Endothelial cell of umbilical vein (primary cell): ENCODE measurements around the gene AWAT2. TPM values are rescaled to one million over a fixed set of nuclear protein-coding genes. Genes with fewer than 3 reads are reported as not detected.

Experiments used
- BruUV-seq: library from RNA; stranded (reverse); fragments of 400-500 nt; replicated peaks from 2 replicates; lab custom pipeline; 2021; lab: Mats Ljungman, UMichigan
- CTCF ChIA-PET: fragments of 300-600, 350-600 bp; sonication (Branson Sonifier 250); formaldehyde crosslinking; loops from one replicate; lab custom pipeline; 2021; ENCODE audit warnings: antibody characterized with exemption, inconsistent platforms; lab: Charles Lee
- POLR2A ChIA-PET: fragments of 300-600, 350-600 bp; sonication (Branson Sonifier 250); formaldehyde crosslinking; loops from one replicate; lab custom pipeline; 2021; ENCODE audit warnings: antibody characterized with exemption, inconsistent platforms; lab: Charles Lee
- DNase-seq: peaks from one replicate; pipeline ENCODE4 v3.0.0-alpha.2; 2011; ENCODE audit warnings: low read depth, low spot score
- FAIRE-seq: peaks from 2 replicates; lab custom pipeline; 2011; peaks lifted over from hg19 to GRCh38; lab: Jason Lieb, UNC
- H2AFZ ChIP-seq: 2 replicates; pipeline ENCODE4 v1.6.0; 2012; ENCODE audit warnings: low read depth, low read length, control low read depth, inconsistent platforms
- H3K27ac ChIP-seq: 2 replicates; pipeline ENCODE4 v1.5.1; 2011; ENCODE audit warnings: low read depth, mild to moderate bottlenecking, control low read depth, low read length, moderate library complexity; ENCODE audit not compliant: insufficient read depth
- H3K27me3 ChIP-seq, 2 experiments: 2 replicates each; pipeline versions ENCODE4 v1.6.0 to v1.6.1; 2011; ENCODE audit warnings: low read length in 2 of 2, mixed read lengths in 1 of 2; ENCODE audit not compliant: control insufficient read depth in 2 of 2, insufficient read depth in 2 of 2
- H3K36me3 ChIP-seq, 2 experiments: 2 replicates in 1 of 2; 3 replicates in 1 of 2; pipeline ENCODE4 v1.5.1; 2011; ENCODE audit warnings: low read length in 2 of 2, mild to moderate bottlenecking in 1 of 2, moderate library complexity in 1 of 2; ENCODE audit not compliant: control insufficient read depth in 2 of 2, insufficient read depth in 2 of 2; ENCODE audit errors: extremely low read depth in 1 of 2
- H3K4me1 ChIP-seq: 3 replicates; pipeline ENCODE4 v1.5.1; 2011; ENCODE audit warnings: mild to moderate bottlenecking, low read length; ENCODE audit not compliant: control insufficient read depth, insufficient read depth; ENCODE audit errors: extremely low read depth
- H3K4me2 ChIP-seq: 2 replicates; pipeline ENCODE4 v1.6.1; 2011; ENCODE audit warnings: low read length, control low read depth, mixed read lengths; ENCODE audit not compliant: insufficient read depth
- H3K4me3 ChIP-seq, 3 experiments: fragments of 200-600 bp in 1 of 3; sonication (generic), shearing (Covaris generic) in 1 of 3; replicated peaks in 1 of 3; 2 replicates each; pipeline ENCODE4 v1.5.1; 2011 to 2016; ENCODE audit warnings: control low read depth in 3 of 3, low read length in 3 of 3, mild to moderate bottlenecking in 2 of 3, inconsistent platforms in 1 of 3, low read depth in 1 of 3, moderate library complexity in 1 of 3; ENCODE audit not compliant: insufficient read depth in 1 of 3
- H3K79me2 ChIP-seq: 2 replicates; pipeline ENCODE4 v1.6.0; 2012; ENCODE audit warnings: low read length, inconsistent platforms; ENCODE audit not compliant: control insufficient read depth, insufficient read depth
- H3K9ac ChIP-seq: replicated peaks from 2 replicates; pipeline ENCODE3; 2011; ENCODE audit warnings: low read length, control low read depth; ENCODE audit not compliant: insufficient read depth; ENCODE audit errors: extremely low read depth
- H3K9me1 ChIP-seq: replicated peaks from 3 replicates; pipeline ENCODE4 v1.6.0; 2011; ENCODE audit warnings: mild to moderate bottlenecking, low read length; ENCODE audit not compliant: control insufficient read depth, insufficient read depth; ENCODE audit errors: extremely low read depth
- H3K9me3 ChIP-seq: replicated peaks from 2 replicates; pipeline ENCODE4 v1.5.1; 2012; ENCODE audit warnings: low read length, inconsistent platforms; ENCODE audit not compliant: control insufficient read depth, insufficient read depth
- H4K20me1 ChIP-seq: replicated peaks from 2 replicates; pipeline ENCODE3; 2011; ENCODE audit warnings: mild to moderate bottlenecking, low read length; ENCODE audit not compliant: control insufficient read depth, insufficient read depth; ENCODE audit errors: extremely low read depth
- EZH2 ChIP-seq: IDR thresholded peaks from 2 replicates; pipeline ENCODE4 v1.6.1; 2012; ENCODE audit warnings: borderline replicate concordance, low read depth, mild to moderate bottlenecking, moderate library complexity, low read length, inconsistent platforms; ENCODE audit not compliant: severe bottlenecking
- GATA2 ChIP-seq: IDR thresholded peaks from 2 replicates; pipeline ENCODE4 v1.7.0; 2011; ENCODE audit warnings: low read depth, mild to moderate bottlenecking, moderate library complexity, mixed read lengths, low read length; ENCODE audit not compliant: insufficient read length, insufficient read depth
- JUN ChIP-seq: IDR thresholded peaks from 2 replicates; pipeline ENCODE4 v1.6.1; 2011; ENCODE audit warnings: borderline replicate concordance, low read depth; ENCODE audit not compliant: insufficient read length, insufficient read depth
- POLR2A ChIP-seq: IDR thresholded peaks from 2 replicates; pipeline ENCODE4 v1.6.1; 2012; ENCODE audit warnings: low read depth, mild to moderate bottlenecking, control low read depth, low read length
- POLR2AphosphoS5 ChIP-seq: IDR thresholded peaks from 2 replicates; pipeline ENCODE4 v1.6.1; 2012; ENCODE audit warnings: low read depth, mild to moderate bottlenecking, control low read depth, low read length, moderate library complexity; ENCODE audit not compliant: insufficient read depth
- dilution Hi-C: fragments of 300-500 bp; cut with MboI; formaldehyde crosslinking; loops from one replicate; pipeline ENCODE4 v1.15.0; 2019; ENCODE audit warnings: low sequenced_read_pairs; ENCODE audit not compliant: extremely low pct_ligation_motif_present
- intact Hi-C: fragments of 100-400 bp; cut with micrococcal nuclease; formaldehyde crosslinking; loops from one replicate; pipeline ENCODE4 v1.10.0; 2022
- polyA plus RNA-seq, 4 experiments: library from polyadenylated mRNA; depleted of rRNA in 3 of 4; stranded (reverse) in 3 of 4; unstranded in 1 of 4; fragments of >200 nt; gene quantifications; 2 replicates each; pipeline versions ENCODE4 v1.2.1 to v1.2.3, GENCODE V29; 2011 to 2012; ENCODE audit warnings: missing spikeins in 1 of 4
- total RNA-seq: library from RNA; stranded (reverse); gene quantifications from 2 replicates; pipeline ENCODE4 v1.2.3, GENCODE V29; 2021
- TF ChIP-seq, protein P1 (sequence below): IDR thresholded peaks from 2 replicates; pipeline ENCODE4 v1.6.1; 2011; ENCODE audit not compliant: insufficient read depth, insufficient read length
- TF ChIP-seq, protein P2 (sequence below), 2 donors: IDR thresholded peaks; 1 replicate in 1 of 2; 2 replicates in 1 of 2; pipeline ENCODE4 v1.5.1; 2011; ENCODE audit warnings: low read length in 2 of 2, mild to moderate bottlenecking in 2 of 2, moderate library complexity in 2 of 2, control low read depth in 1 of 2, inconsistent platforms in 1 of 2, low read depth in 1 of 2; ENCODE audit not compliant: insufficient read depth in 1 of 2; ENCODE audit errors: extremely low read depth in 1 of 2

Gene AWAT2
- total and polyA plus RNA-seq, 2 donors (not counting 3 experiments of a cell fraction or from before 2014, with no cell fraction given): 0.20 to 0.29 TPM

DNA sequence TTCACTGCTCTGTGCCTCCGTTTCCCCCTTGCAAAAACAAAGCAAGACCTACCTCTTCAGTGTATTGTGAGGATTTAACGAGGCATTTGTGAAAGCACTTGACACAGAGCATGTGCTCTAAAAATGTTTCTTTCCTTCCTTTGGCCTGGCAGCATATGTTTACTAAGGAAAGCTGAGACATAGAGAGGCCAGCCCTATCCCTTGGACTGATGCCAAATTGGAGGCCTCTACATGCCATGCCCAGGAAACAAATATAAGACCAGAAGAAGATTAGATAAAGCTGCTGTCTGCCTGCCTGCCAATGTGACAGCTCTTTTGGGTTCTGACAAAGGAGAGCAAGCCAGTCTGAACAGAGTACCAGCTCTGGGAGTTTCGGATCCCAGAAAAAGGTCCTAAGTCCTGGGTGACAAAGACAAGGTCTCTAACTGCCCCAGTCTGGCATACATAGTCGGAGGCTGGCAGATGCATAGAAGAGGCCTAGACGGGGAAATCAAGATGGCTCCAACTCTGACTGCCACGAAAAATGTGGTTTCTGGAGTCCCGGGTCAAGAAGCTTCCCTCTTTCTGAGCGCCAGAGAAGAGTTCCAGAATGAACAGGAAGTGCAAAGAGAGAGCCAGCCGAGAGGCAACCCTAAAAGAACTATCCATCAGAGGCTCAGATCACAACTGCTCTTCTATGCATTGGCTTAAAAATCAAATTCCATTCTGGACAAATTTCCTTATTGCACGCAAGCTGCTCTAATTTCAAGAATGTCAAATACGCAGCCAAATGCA, 38.3 kb upstream of the AWAT2 start:
- peak overlapping the region; percentile 75 for H2AFZ ChIP-seq

More for the DNA sequence above, 38.3 kb upstream of the AWAT2 start:
- dilution Hi-C loops: no loop called here
- Histone ChIP-seq H3K36me3 (no peaks in the 10 kb centered on the region), H3K9me1 (no peaks in the 10 kb centered on the region), H3K27me3 (no peaks in the 10 kb centered on the region), H4K20me1 (no peaks in the 10 kb centered on the region), H3K27ac (no peak overlapping the region), H3K9me3 (no peaks in the 10 kb centered on the region), H3K79me2 (no peaks in the 10 kb centered on the region), H3K4me1 (peaks cover 29% of the 10 kb centered on the region), H3K9ac (peak overlapping the region; percentile 9), H3K4me2 (no peak overlapping the region), H3K4me3 (no peak overlapping the region)
- BruUV-seq: no TSS peak
- TF ChIP-seq GATA2: peak; percentile 70
- TF ChIP-seq JUN: no peak
- no peak for TF ChIP-seq EZH2
- TF ChIP-seq, protein P1, sequence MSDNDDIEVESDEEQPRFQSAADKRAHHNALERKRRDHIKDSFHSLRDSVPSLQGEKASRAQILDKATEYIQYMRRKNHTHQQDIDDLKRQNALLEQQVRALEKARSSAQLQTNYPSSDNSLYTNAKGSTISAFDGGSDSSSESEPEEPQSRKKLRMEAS: no peak
- TF ChIP-seq POLR2AphosphoS5: no peak
- TF ChIP-seq, protein P2, sequence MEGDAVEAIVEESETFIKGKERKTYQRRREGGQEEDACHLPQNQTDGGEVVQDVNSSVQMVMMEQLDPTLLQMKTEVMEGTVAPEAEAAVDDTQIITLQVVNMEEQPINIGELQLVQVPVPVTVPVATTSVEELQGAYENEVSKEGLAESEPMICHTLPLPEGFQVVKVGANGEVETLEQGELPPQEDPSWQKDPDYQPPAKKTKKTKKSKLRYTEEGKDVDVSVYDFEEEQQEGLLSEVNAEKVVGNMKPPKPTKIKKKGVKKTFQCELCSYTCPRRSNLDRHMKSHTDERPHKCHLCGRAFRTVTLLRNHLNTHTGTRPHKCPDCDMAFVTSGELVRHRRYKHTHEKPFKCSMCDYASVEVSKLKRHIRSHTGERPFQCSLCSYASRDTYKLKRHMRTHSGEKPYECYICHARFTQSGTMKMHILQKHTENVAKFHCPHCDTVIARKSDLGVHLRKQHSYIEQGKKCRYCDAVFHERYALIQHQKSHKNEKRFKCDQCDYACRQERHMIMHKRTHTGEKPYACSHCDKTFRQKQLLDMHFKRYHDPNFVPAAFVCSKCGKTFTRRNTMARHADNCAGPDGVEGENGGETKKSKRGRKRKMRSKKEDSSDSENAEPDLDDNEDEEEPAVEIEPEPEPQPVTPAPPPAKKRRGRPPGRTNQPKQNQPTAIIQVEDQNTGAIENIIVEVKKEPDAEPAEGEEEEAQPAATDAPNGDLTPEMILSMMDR (IDR thresholded peaks at IDR 0.05; ENCODE audit: extremely low read depth in 1 of 2, insufficient read depth in 1 of 2, low read depth in 1 of 2, low read length in 2 of 2): no peak
- no peak for TF ChIP-seq POLR2A
- ChIA-PET POLR2A (no interaction called here), CTCF (interaction anchor here (1.0 to 1.6 kb wide), 9 partner anchors 8 to 664 kb away, joined by 4 to 12 read pairs (median 5); partner anchors contain the start of gene IGBP1)
- intact Hi-C loops: loop anchor here (2.0 kb wide), 1 partner anchor 41 kb away; no protein-coding TSS in a partner anchor
- FAIRE-seq: peak; percentile 98
- DNase-seq: peak; percentile 75
